GM23248 (cell line): Measurements from ENCODE around the gene SMARCA4. TPM values are rescaled to one million over a fixed set of nuclear protein-coding genes. Genes with fewer than 3 reads are reported as not detected.

Experiments used
- DNase-seq: peaks from one replicate; pipeline ENCODE4 v3.0.0-alpha.2; 2015
- H2AFZ ChIP-seq: fragments of 200-600 bp; sonication (generic); 2 replicates; pipeline ENCODE4 v1.6.1; 2016; ENCODE audit warnings: antibody characterized with exemption
- H3F3A ChIP-seq: fragments of 200-600 bp; sonication (generic); 2 replicates; pipeline ENCODE4 v1.6.1; 2016; ENCODE audit warnings: mild to moderate bottlenecking, antibody characterized with exemption, mixed run types; ENCODE audit not compliant: insufficient read depth
- H3K27ac ChIP-seq: fragments of 200-600 bp; sonication (generic); 2 replicates; pipeline ENCODE4 v1.5.1; 2016; ENCODE audit warnings: mild to moderate bottlenecking
- H3K27me3 ChIP-seq: fragments of 200-600 bp; sonication (generic); replicated peaks from 2 replicates; pipeline ENCODE4 v1.6.1; 2016; ENCODE audit warnings: mild to moderate bottlenecking; ENCODE audit not compliant: insufficient read depth
- H3K36me3 ChIP-seq: fragments of 200-600 bp; sonication (generic); 2 replicates; pipeline ENCODE4 v1.6.1; 2016; ENCODE audit warnings: low read depth, mild to moderate bottlenecking
- H3K4me1 ChIP-seq: fragments of 200-600 bp; sonication (generic); 2 replicates; pipeline ENCODE4 v1.6.1; 2016; ENCODE audit warnings: mild to moderate bottlenecking; ENCODE audit not compliant: insufficient read depth
- H3K4me2 ChIP-seq: fragments of 200-600 bp; sonication (generic); one replicate; pipeline ENCODE4 v1.6.1; 2016; ENCODE audit warnings: mild to moderate bottlenecking; ENCODE audit not compliant: unreplicated experiment
- H3K4me3 ChIP-seq: fragments of 200-600 bp; sonication (generic); 2 replicates; pipeline ENCODE4 v1.5.1; 2016; ENCODE audit warnings: mild to moderate bottlenecking
- H3K79me2 ChIP-seq: fragments of 200-600 bp; sonication (generic); 2 replicates; pipeline ENCODE4 v1.6.1; 2016; ENCODE audit warnings: mild to moderate bottlenecking; ENCODE audit not compliant: insufficient read depth
- H3K9ac ChIP-seq: fragments of 200-600 bp; sonication (generic); 2 replicates; pipeline ENCODE4 v1.6.1; 2016; ENCODE audit warnings: mild to moderate bottlenecking
- H3K9me2 ChIP-seq: fragments of 200-600 bp; sonication (generic); 2 replicates; pipeline ENCODE4 v1.6.1; 2016; ENCODE audit warnings: mixed run types, mild to moderate bottlenecking, moderate library complexity; ENCODE audit not compliant: insufficient read depth
- H3K9me3 ChIP-seq: fragments of 200-600 bp; sonication (generic); one replicate; pipeline ENCODE4 v1.6.1; 2017; ENCODE audit warnings: low read depth
- H4K20me1 ChIP-seq: fragments of 200-600 bp; sonication (generic); 2 replicates; pipeline ENCODE4 v1.6.0; 2016; ENCODE audit not compliant: insufficient read depth
- EZH2 ChIP-seq: fragments of 200-600 bp; sonication (generic); IDR thresholded peaks from 2 replicates; pipeline ENCODE4 v1.6.1; 2018; ENCODE audit warnings: antibody characterized with exemption, mild to moderate bottlenecking; ENCODE audit not compliant: insufficient read depth, poor library complexity, severe bottlenecking
- EZH2phosphoT487 ChIP-seq: fragments of 200-600 bp; sonication (generic); IDR thresholded peaks from 2 replicates; pipeline ENCODE4 v1.6.1; 2018; ENCODE audit warnings: antibody characterized with exemption, moderate library complexity, mild to moderate bottlenecking, low read depth; ENCODE audit not compliant: insufficient read depth
- WGBS, 2 experiments: methylation state at CpG; one replicate each; pipeline ENCODE4 v1.1.6; 2015 to 2017; ENCODE audit warnings: low lambda C conversion rate in 2 of 2, low coverage in 1 of 2; ENCODE audit errors: missing lambda C conversion rate in 2 of 2; 5-methylcytosine and 5-hydroxymethylcytosine counted together
- in situ Hi-C: fragments of 300-500 bp; cut with MboI; formaldehyde crosslinking; loops from 2 replicates; pipeline ENCODE4 v1.15.0; 2020
- polyA plus RNA-seq: library from polyadenylated mRNA; unstranded; fragments of >200 nt; fragmentation: Nextera tagmentation; extraction: Ambion mirVana; gene quantifications from 2 replicates; pipeline ENCODE4 v1.2.1, GENCODE V29; 2016
- total RNA-seq: library from RNA; depleted of rRNA; stranded (reverse); fragments of >200 nt; shearing (Covaris generic); gene quantifications from 2 replicates; pipeline ENCODE4 v1.2.3, GENCODE V29; 2014

Gene SMARCA4
- total and polyA plus RNA-seq, 2 experiments from 2014 or later = 37.1 to 44.0 TPM

GRCh38 chr19:10981252-10981895 lies 20.5 kb downstream of the SMARCA4 start:
- Histone ChIP-seq H3K4me2 (no peak overlapping the region), H4K20me1 (no peaks in the 10 kb centered on the region), H3K4me3 (no peak overlapping the region), H2AFZ (no peak overlapping the region), H3K9me2 (no peaks in the 10 kb centered on the region), H3K9ac (no peak overlapping the region), H3K9me3 (no peaks in the 10 kb centered on the region), H3F3A (no peaks in the 10 kb centered on the region), H3K4me1 (peaks cover 8% of the 10 kb centered on the region; the same call in 1 of the 2 replicates), H3K27me3 (no peaks in the 10 kb centered on the region), H3K79me2 (peaks cover 99% of the 10 kb centered on the region), H3K36me3 (no peaks in the 10 kb centered on the region; the same call in 1 of the 2 replicates), H3K27ac (no peak overlapping the region)
- DNase-seq = peak; percentile 25
- 86 to 89% methylated on average over 7 to 8 of the region's 8 CpGs for WGBS, 2 experiments
- no peak for TF ChIP-seq EZH2
- TF ChIP-seq EZH2phosphoT487 = no peak
- in situ Hi-C loops = no loop called here

GRCh38 chr19:10983026-10983425 lies 22.2 kb downstream of the SMARCA4 start:
- TF ChIP-seq EZH2phosphoT487 = no peak
- no peak for TF ChIP-seq EZH2
- Histone ChIP-seq H4K20me1 (no peaks in the 10 kb centered on the region), H3K4me1 (peaks cover 8% of the 10 kb centered on the region; the same call in 1 of the 2 replicates), H3F3A (no peaks in the 10 kb centered on the region), H3K4me3 (no peak overlapping the region), H3K79me2 (peaks cover 96% of the 10 kb centered on the region), H3K9ac (no peak overlapping the region), H3K27ac (no peak overlapping the region), H3K27me3 (no peaks in the 10 kb centered on the region), H3K4me2 (no peak overlapping the region), H3K9me2 (no peaks in the 10 kb centered on the region), H3K9me3 (no peaks in the 10 kb centered on the region), H3K36me3 (peaks cover 2% of the 10 kb centered on the region; the same call in 1 of the 2 replicates), H2AFZ (no peak overlapping the region)
- 82 to 87% methylated on average over 6 of the region's 6 CpGs for WGBS, 2 experiments
- DNase-seq = no peak
- in situ Hi-C loops = no loop called here

- in situ Hi-C loops = no loop called here
- no peak for TF ChIP-seq EZH2phosphoT487
- TF ChIP-seq EZH2 = no peak
- no peaks in the 10 kb centered on the region for H3F3A ChIP-seq
- H3K9me2 ChIP-seq = no peaks in the 10 kb centered on the region
- H3K27me3 ChIP-seq = no peaks in the 10 kb centered on the region
- no peaks in the 10 kb centered on the region for H3K9me3 ChIP-seq
- H3K79me2 ChIP-seq = peaks cover 92% of the 10 kb centered on the region
- no peak overlapping the region for H3K4me3 ChIP-seq
- 85 to 89% methylated on average over 16 to 21 of the region's 21 CpGs for WGBS, 2 experiments
- H3K4me1 ChIP-seq = peaks cover 8% of the 10 kb centered on the region; the same call in 1 of the 2 replicates
- H4K20me1 ChIP-seq = no peaks in the 10 kb centered on the region
- no peak overlapping the region for H2AFZ ChIP-seq
- H3K27ac ChIP-seq = no peak overlapping the region
- H3K9ac ChIP-seq = no peak overlapping the region
- H3K36me3 ChIP-seq = peaks cover 9% of the 10 kb centered on the region; the same call in 1 of the 2 replicates
- DNase-seq = no peak
- H3K4me2 ChIP-seq = no peak overlapping the region
Observed at GRCh38 chr19:10984166-10984735, 23.4 kb downstream of the SMARCA4 start.

GRCh38 chr19:10985502-10985901 lies 24.7 kb downstream of the SMARCA4 start:
- H3K4me3 ChIP-seq = no peak overlapping the region
- H3K79me2 ChIP-seq = peaks cover 83% of the 10 kb centered on the region
- no peaks in the 10 kb centered on the region for H4K20me1 ChIP-seq
- H3K9me3 ChIP-seq = no peaks in the 10 kb centered on the region
- TF ChIP-seq EZH2phosphoT487 = no peak
- TF ChIP-seq EZH2 = no peak
- no peaks in the 10 kb centered on the region for H3K9me2 ChIP-seq
- no peaks in the 10 kb centered on the region for H3K27me3 ChIP-seq
- H3K4me2 ChIP-seq = no peak overlapping the region
- H3F3A ChIP-seq = no peaks in the 10 kb centered on the region
- DNase-seq = no peak
- no peak overlapping the region for H3K27ac ChIP-seq
- 0 out of 2 replicates have a peak, but pooled peaks cover 1% of the 10 kb centered on the region for H3K4me1 ChIP-seq
- H3K36me3 ChIP-seq = peaks cover 9% of the 10 kb centered on the region; the same call in 1 of the 2 replicates
- H2AFZ ChIP-seq = no peak overlapping the region
- in situ Hi-C loops = no loop called here
- 81 to 91% methylated on average over 10 of the region's 10 CpGs for WGBS, 2 experiments
- no peak overlapping the region for H3K9ac ChIP-seq
